Neutrophil (primary cell): Measurements from ENCODE around the gene CAMK2G.
"Not testable (repeated sequence)": the region's sequence is repeated elsewhere in the genome, so short reads cannot be mapped to it uniquely, and the experiment has no call there.

Experiments
- H3K27ac ChIP-seq: fragments of 200-600 bp; sonication (generic); 2 replicates; pipeline ENCODE4 v1.5.1; 2016; ENCODE audit warnings: mild to moderate bottlenecking, moderate library complexity
- H3K27me3 ChIP-seq: fragments of 200-600 bp; sonication (generic); 2 replicates; pipeline ENCODE4 v1.6.0; 2016; ENCODE audit warnings: mild to moderate bottlenecking
- H3K36me3 ChIP-seq: fragments of 200-600 bp; sonication (generic); 2 replicates; pipeline ENCODE4 v1.5.1; 2017
- H3K4me1 ChIP-seq, 2 experiments: fragments of 200-600 bp in 1 of 2; sonication (generic) in 1 of 2; 1 replicate in 1 of 2; 2 replicates in 1 of 2; pipeline versions ENCODE4 v1.5.1 to v1.6.1; 2013 to 2016; ENCODE audit warnings: low read depth in 1 of 2, low read length in 1 of 2, mild to moderate bottlenecking in 1 of 2, moderate library complexity in 1 of 2; ENCODE audit not compliant: control insufficient read depth in 1 of 2, insufficient read depth in 1 of 2
- H3K4me3 ChIP-seq, 2 experiments: fragments of 200-600 bp in 1 of 2; sonication (generic) in 1 of 2; 1 replicate in 1 of 2; 2 replicates in 1 of 2; pipeline ENCODE4 v1.5.1; 2013 to 2016; ENCODE audit warnings: low read depth in 1 of 2, low read length in 1 of 2, mild to moderate bottlenecking in 1 of 2, moderate library complexity in 1 of 2
- H3K9me3 ChIP-seq: fragments of 200-600 bp; sonication (generic); 2 replicates; pipeline ENCODE4 v1.5.1; 2016
- CTCF ChIP-seq: fragments of 200-600 bp; sonication (generic); IDR thresholded peaks from 2 replicates; pipeline ENCODE4 v1.5.1; 2016; ENCODE audit warnings: antibody characterized with exemption

CAMK2G gene

GRCh38 chr10:73793456-73793855, 80.9 kb downstream of the CAMK2G start:
- no peak for TF ChIP-seq CTCF

GRCh38 chr10:73791871-73792400, 82.4 kb downstream of the CAMK2G start:
- Histone ChIP-seq H3K27ac (no peak overlapping the region), H3K4me1 (peaks cover 6 to 7% of the 10 kb centered on the region in 2 experiments), H3K4me3 (no peak overlapping the region), H3K27me3 (no peaks in the 10 kb centered on the region), H3K9me3 (no peaks in the 10 kb centered on the region), H3K36me3 (peaks cover 88% of the 10 kb centered on the region)
- TF ChIP-seq CTCF: no peak

More at GRCh38 chr10:73793456-73793855, 80.9 kb downstream of the CAMK2G start:
- no peak overlapping the region for H3K27ac ChIP-seq
- H3K27me3 ChIP-seq: no peaks in the 10 kb centered on the region
- no peak overlapping the region for H3K4me3 ChIP-seq
- H3K9me3 ChIP-seq: no peaks in the 10 kb centered on the region
- H3K4me1 ChIP-seq: no peaks in the 10 kb centered on the region
- H3K36me3 ChIP-seq: peaks cover 100% of the 10 kb centered on the region

GRCh38 chr10:73790886-73791625, 83.3 kb downstream of the CAMK2G start:
- no peak for TF ChIP-seq CTCF
- H3K27ac ChIP-seq: no peak overlapping the region
- H3K36me3 ChIP-seq: peaks cover 79% of the 10 kb centered on the region
- H3K4me1 ChIP-seq: peaks cover 14 to 15% of the 10 kb centered on the region in 2 experiments
- no peak overlapping the region for H3K4me3 ChIP-seq
- no peaks in the 10 kb centered on the region for H3K9me3 ChIP-seq
- no peaks in the 10 kb centered on the region for H3K27me3 ChIP-seq

GRCh38 chr10:73789659-73790055, 84.7 kb downstream of the CAMK2G start:
- TF ChIP-seq CTCF: no peak
- Histone ChIP-seq H3K36me3 (peaks cover 65% of the 10 kb centered on the region), H3K27me3 (no peaks in the 10 kb centered on the region), H3K4me3 (no peak overlapping the region), H3K27ac (no peak overlapping the region), H3K4me1 (peaks cover 19% of the 10 kb centered on the region in 2 experiments), H3K9me3 (no peaks in the 10 kb centered on the region)

- Histone ChIP-seq H3K27me3 (no peaks in the 10 kb centered on the region), H3K9me3 (no peaks in the 10 kb centered on the region), H3K36me3 (peaks cover 59% of the 10 kb centered on the region), H3K4me1 (peaks cover 20% of the 10 kb centered on the region in 2 experiments), H3K4me3 (no peak overlapping the region), H3K27ac (no peak overlapping the region)
- no peak for TF ChIP-seq CTCF
Measured at GRCh38 chr10:73788864-73789658, 85.3 kb downstream of the CAMK2G start.

- Histone ChIP-seq H3K36me3 (peaks cover 40% of the 10 kb centered on the region), H3K4me1 (peaks cover 30 to 31% of the 10 kb centered on the region in 2 experiments)
- H3K4me3 ChIP-seq, H3K9me3 ChIP-seq, H3K27me3 ChIP-seq, H3K27ac ChIP-seq: not testable (repeated sequence)
Measured at GRCh38 chr10:73787031-73787800, 87.1 kb downstream of the CAMK2G start.
